ENCODE results near the gene XRN1. TPM values are rescaled to one million over a fixed set of nuclear protein-coding genes. Genes with fewer than 3 reads are reported as not detected.

XRN1 gene, protein sequence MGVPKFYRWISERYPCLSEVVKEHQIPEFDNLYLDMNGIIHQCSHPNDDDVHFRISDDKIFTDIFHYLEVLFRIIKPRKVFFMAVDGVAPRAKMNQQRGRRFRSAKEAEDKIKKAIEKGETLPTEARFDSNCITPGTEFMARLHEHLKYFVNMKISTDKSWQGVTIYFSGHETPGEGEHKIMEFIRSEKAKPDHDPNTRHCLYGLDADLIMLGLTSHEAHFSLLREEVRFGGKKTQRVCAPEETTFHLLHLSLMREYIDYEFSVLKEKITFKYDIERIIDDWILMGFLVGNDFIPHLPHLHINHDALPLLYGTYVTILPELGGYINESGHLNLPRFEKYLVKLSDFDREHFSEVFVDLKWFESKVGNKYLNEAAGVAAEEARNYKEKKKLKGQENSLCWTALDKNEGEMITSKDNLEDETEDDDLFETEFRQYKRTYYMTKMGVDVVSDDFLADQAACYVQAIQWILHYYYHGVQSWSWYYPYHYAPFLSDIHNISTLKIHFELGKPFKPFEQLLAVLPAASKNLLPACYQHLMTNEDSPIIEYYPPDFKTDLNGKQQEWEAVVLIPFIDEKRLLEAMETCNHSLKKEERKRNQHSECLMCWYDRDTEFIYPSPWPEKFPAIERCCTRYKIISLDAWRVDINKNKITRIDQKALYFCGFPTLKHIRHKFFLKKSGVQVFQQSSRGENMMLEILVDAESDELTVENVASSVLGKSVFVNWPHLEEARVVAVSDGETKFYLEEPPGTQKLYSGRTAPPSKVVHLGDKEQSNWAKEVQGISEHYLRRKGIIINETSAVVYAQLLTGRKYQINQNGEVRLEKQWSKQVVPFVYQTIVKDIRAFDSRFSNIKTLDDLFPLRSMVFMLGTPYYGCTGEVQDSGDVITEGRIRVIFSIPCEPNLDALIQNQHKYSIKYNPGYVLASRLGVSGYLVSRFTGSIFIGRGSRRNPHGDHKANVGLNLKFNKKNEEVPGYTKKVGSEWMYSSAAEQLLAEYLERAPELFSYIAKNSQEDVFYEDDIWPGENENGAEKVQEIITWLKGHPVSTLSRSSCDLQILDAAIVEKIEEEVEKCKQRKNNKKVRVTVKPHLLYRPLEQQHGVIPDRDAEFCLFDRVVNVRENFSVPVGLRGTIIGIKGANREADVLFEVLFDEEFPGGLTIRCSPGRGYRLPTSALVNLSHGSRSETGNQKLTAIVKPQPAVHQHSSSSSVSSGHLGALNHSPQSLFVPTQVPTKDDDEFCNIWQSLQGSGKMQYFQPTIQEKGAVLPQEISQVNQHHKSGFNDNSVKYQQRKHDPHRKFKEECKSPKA (N-terminal part only)
- total RNA-seq = 100 to 1,000 TPM in 2 of 5 donors, 10 to 100 TPM in 3; 67.8 to 118 (median 84.0) TPM
- total RNA-seq (2013) = 107 TPM
- 128 to 441 (median 222) reads per million in 29 experiments for total RNA-seq

DNA sequence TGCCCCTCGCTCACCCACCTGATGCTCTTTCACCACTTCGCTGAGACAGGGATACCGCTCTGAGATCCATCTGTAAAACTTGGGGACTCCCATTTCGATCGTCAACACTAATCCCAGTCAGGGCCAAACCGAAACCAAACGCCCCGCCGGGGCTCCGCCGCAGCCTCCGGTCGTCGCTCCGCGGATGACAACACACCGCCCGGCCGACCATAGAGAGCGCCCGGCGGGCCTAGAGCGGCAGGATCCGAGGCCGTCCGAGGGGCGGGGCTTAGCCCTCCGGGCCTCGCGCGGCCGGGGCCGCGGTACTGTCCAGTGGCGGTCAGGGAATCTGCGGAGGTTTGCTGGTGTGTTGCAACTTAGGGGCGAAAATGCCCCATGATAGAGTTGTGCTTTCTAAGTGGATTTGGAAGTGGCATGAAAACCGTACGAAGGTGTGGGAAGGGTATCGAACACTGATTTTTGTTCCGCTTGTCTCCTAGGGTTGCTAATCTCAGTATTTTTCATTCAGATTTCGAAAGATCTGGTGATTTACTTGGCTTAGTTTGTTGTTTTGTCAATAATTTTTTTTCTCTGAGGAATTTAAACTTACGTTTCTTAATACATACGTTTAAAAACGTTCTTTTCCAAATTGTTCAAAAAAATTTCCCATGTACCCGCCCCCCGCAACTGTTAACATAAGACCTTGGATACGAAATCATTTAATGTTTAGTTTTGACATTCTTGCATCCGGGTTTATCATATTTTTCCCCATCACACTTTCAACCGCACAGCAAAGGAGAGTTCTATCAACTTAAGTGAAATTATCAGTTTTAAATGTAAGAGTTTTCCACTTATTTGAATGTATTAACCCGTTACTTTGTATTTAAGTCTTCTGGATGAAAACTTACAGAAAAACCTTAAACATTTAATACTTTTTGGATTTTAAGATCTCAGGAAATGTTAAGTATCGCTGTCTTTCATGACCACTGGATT, at the start of gene XRN1:
XRN1 (minus strand) TSS at position 186 of the 972 bp plus-strand sequence; CDS start at position 93, 93 bp downstream.
- peaks cover 22% of the 10 kb centered on the region for H3K36me3 Mint-ChIP-seq

GRCh38 chr3:142495103-142495502, 47.3 kb upstream of the XRN1 start:
- no CpG with 5 or more reads among the region's 3 CpGs for WGBS (ENCODE audit: insufficient coverage)
- ATAC-seq (replicated peaks in 1 of 4) (no peak), DNase-seq (no peak)
- POLR2A ChIA-PET = no interaction called here
- no peaks in the 10 kb centered on the region for H3K4me1 ChIP-seq (ENCODE audit: control insufficient read depth in 1 of 2, extremely low read depth in 1 of 2, insufficient read depth in 2 of 2, low read length in 2 of 2)
- H3K9me3 ChIP-seq = no peaks in the 10 kb centered on the region
- Mint-ChIP-seq H3K4me1 (no peaks in the 10 kb centered on the region), H3K27me3 (no peaks in the 10 kb centered on the region), H3K36me3 (peaks cover 71% of the 10 kb centered on the region), H3K27ac (no peak overlapping the region), H3K9me3 (no peaks in the 10 kb centered on the region), H3K4me3 (no peak overlapping the region)
- no peak overlapping the region for H3K4me3 ChIP-seq (ENCODE audit: control insufficient read depth in 1 of 2, extremely low read depth in 1 of 2, low read length in 1 of 2)
- CTCF ChIA-PET = no interaction called here
- H3K27me3 ChIP-seq (replicated peaks in 1 of 2; ENCODE audit: control insufficient read depth in 2 of 2, extremely low read depth in 1 of 2, insufficient read depth in 2 of 2, low read length in 1 of 2) = no peaks in the 10 kb centered on the region
- H3K36me3 ChIP-seq (ENCODE audit: control insufficient read depth in 2 of 2, extremely low read depth in 1 of 2, insufficient read depth in 1 of 2, low read length in 1 of 2) = peaks cover 0 to 55% of the 10 kb centered on the region in 2 donors
- no peak overlapping the region for H3K27ac ChIP-seq (ENCODE audit: low read length)

More for the DNA sequence above, at the start of gene XRN1:
- H3K9me3 ChIP-seq = no peaks in the 10 kb centered on the region
- peaks cover 0 to 19% of the 10 kb centered on the region in 2 donors for H3K36me3 ChIP-seq (ENCODE audit: control insufficient read depth in 2 of 2, extremely low read depth in 1 of 2, insufficient read depth in 1 of 2, low read length in 1 of 2)
- no peaks in the 10 kb centered on the region for H3K9me3 Mint-ChIP-seq
- CTCF ChIA-PET = no interaction called here
- peak within 1 kb of the TSS; percentile 99 to 100 (median 99) for H3K4me3 Mint-ChIP-seq
- peaks cover 14 to 15% of the 10 kb centered on the region in 2 experiments for H3K4me1 ChIP-seq (ENCODE audit: control insufficient read depth in 1 of 2, extremely low read depth in 1 of 2, insufficient read depth in 2 of 2, low read length in 2 of 2)
- H3K4me3 ChIP-seq (ENCODE audit: control insufficient read depth in 1 of 2, extremely low read depth in 1 of 2, low read length in 1 of 2) = peak within 1 kb of the TSS; percentile 91 to 100
- H3K27me3 ChIP-seq (replicated peaks in 1 of 2; ENCODE audit: control insufficient read depth in 2 of 2, extremely low read depth in 1 of 2, insufficient read depth in 2 of 2, low read length in 1 of 2) = peaks cover 0 to 3% of the 10 kb centered on the region in 2 experiments
- peaks cover 44 to 52% (median 45%) of the 10 kb centered on the region in 3 donors for H3K4me1 Mint-ChIP-seq
- peak within 1 kb of the TSS; percentile 97 for H3K27ac ChIP-seq (ENCODE audit: low read length)
- POLR2A ChIA-PET = interaction anchor here (1.0 to 1.4 kb wide), 2 partner anchors 130 to 946 kb away, joined by 3 to 5 read pairs; partner anchors contain the start of gene ATR (in 1 of the 2)
- H3K27me3 Mint-ChIP-seq = no peaks in the 10 kb centered on the region
- ATAC-seq (replicated peaks in 1 of 4) (peak; percentile 96 to 98 (median 97)), DNase-seq (peak; percentile 88 to 97 (median 93))
- H3K27ac Mint-ChIP-seq = peak within 1 kb of the TSS; percentile 99
- WGBS (ENCODE audit: insufficient coverage) = 4% methylated on average over 41 of the region's 52 CpGs

- no peak overlapping the region for H3K27ac ChIP-seq (ENCODE audit: low read length)
- DNase-seq (no peak), ATAC-seq (replicated peaks in 1 of 4) (no peak)
- H3K27me3 Mint-ChIP-seq = no peaks in the 10 kb centered on the region
- H3K4me1 ChIP-seq (ENCODE audit: control insufficient read depth in 1 of 2, extremely low read depth in 1 of 2, insufficient read depth in 2 of 2, low read length in 2 of 2) = no peaks in the 10 kb centered on the region
- H3K27ac Mint-ChIP-seq = no peak overlapping the region
- ChIA-PET CTCF (interaction anchor here in 1 of 2 donors (0.6 kb wide), 1 partner anchor 20 kb away, joined by 4 read pairs; no protein-coding TSS in a partner anchor), POLR2A (no interaction called here)
- no peaks in the 10 kb centered on the region for H3K9me3 ChIP-seq
- no peak overlapping the region for H3K4me3 Mint-ChIP-seq
- WGBS (ENCODE audit: insufficient coverage) = 100% methylated on average over 2 of the region's 2 CpGs
- no peak overlapping the region for H3K4me3 ChIP-seq (ENCODE audit: control insufficient read depth in 1 of 2, extremely low read depth in 1 of 2, low read length in 1 of 2)
- H3K9me3 Mint-ChIP-seq = no peaks in the 10 kb centered on the region
- H3K27me3 ChIP-seq (replicated peaks in 1 of 2; ENCODE audit: control insufficient read depth in 2 of 2, extremely low read depth in 1 of 2, insufficient read depth in 2 of 2, low read length in 1 of 2) = no peaks in the 10 kb centered on the region
- H3K36me3 ChIP-seq (ENCODE audit: control insufficient read depth in 2 of 2, extremely low read depth in 1 of 2, insufficient read depth in 1 of 2, low read length in 1 of 2) = peaks cover 0 to 64% of the 10 kb centered on the region in 2 donors
- H3K4me1 Mint-ChIP-seq = no peaks in the 10 kb centered on the region
- H3K36me3 Mint-ChIP-seq = peaks cover 74% of the 10 kb centered on the region
These were observed 44.3 kb upstream of the XRN1 start for GRCh38 chr3:142492184-142492583.

DNA sequence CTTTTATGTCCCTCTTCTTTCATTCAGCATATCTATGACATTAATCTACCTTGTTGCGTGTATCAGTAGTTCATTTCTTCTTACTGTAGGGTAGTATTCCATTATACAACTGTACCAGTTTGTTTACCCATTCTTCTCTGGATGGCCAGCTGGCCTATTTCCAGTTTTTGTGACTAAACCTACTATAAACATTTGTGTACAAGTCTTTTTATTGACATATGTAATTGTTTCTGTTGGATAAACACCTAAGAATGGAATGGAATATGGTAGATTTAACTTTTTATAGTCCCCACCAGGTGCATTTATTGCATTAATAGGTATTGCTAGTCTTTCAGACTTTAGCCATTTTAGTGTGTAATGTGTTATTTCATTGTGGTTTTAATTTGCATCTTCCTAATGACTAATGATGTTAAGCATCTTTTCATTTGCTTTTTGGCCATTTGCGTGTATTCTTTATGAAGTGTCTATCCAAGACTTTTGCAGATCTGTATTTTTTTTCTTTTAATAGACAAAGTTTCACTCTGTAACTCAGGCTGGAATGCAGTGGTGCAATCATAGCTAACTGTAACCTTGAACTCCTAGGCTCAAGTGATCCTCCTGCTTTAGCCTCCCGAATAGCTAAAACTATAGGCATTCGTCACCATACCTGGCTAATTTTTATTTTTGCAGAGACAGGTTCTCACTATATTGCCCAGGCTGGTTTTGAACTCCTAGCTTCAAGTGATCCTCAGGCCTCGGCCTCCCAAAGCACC, 41.9 kb upstream of the XRN1 start:
- Histone ChIP-seq H3K4me1 (ENCODE audit: control insufficient read depth in 1 of 2, extremely low read depth in 1 of 2, insufficient read depth in 2 of 2, low read length in 2 of 2) (no peaks in the 10 kb centered on the region), H3K27ac (ENCODE audit: low read length) (no peak overlapping the region), H3K9me3 (no peaks in the 10 kb centered on the region), H3K27me3 (replicated peaks in 1 of 2; ENCODE audit: control insufficient read depth in 2 of 2, extremely low read depth in 1 of 2, insufficient read depth in 2 of 2, low read length in 1 of 2) (no peaks in the 10 kb centered on the region), H3K36me3 (ENCODE audit: control insufficient read depth in 2 of 2, extremely low read depth in 1 of 2, insufficient read depth in 1 of 2, low read length in 1 of 2) (peaks cover 3 to 68% of the 10 kb centered on the region in 2 donors), H3K4me3 (ENCODE audit: control insufficient read depth in 1 of 2, extremely low read depth in 1 of 2, low read length in 1 of 2) (no peak overlapping the region)
- Mint-ChIP-seq H3K9me3 (no peaks in the 10 kb centered on the region), H3K4me3 (no peak overlapping the region), H3K27me3 (no peaks in the 10 kb centered on the region), H3K36me3 (peaks cover 75% of the 10 kb centered on the region), H3K4me1 (no peaks in the 10 kb centered on the region), H3K27ac (no peak overlapping the region)
- WGBS (ENCODE audit: insufficient coverage) = 100% methylated on average over 3 of the region's 5 CpGs
- DNase-seq (no peak), ATAC-seq (replicated peaks in 1 of 4) (no peak)
- ChIA-PET POLR2A (no interaction called here), CTCF (no interaction called here)

- no CpG with 5 or more reads among the region's 4 CpGs for WGBS (ENCODE audit: insufficient coverage)
- Histone ChIP-seq H3K9me3 (peaks cover 3% of the 10 kb centered on the region), H3K36me3 (ENCODE audit: control insufficient read depth in 2 of 2, extremely low read depth in 1 of 2, insufficient read depth in 1 of 2, low read length in 1 of 2) (peaks cover 3 to 63% of the 10 kb centered on the region in 2 donors), H3K27me3 (replicated peaks in 1 of 2; ENCODE audit: control insufficient read depth in 2 of 2, extremely low read depth in 1 of 2, insufficient read depth in 2 of 2, low read length in 1 of 2) (no peaks in the 10 kb centered on the region), H3K27ac (ENCODE audit: low read length) (no peak overlapping the region), H3K4me1 (ENCODE audit: control insufficient read depth in 1 of 2, extremely low read depth in 1 of 2, insufficient read depth in 2 of 2, low read length in 2 of 2) (no peaks in the 10 kb centered on the region), H3K4me3 (ENCODE audit: control insufficient read depth in 1 of 2, extremely low read depth in 1 of 2, low read length in 1 of 2) (no peak overlapping the region)
- ChIA-PET POLR2A (no interaction called here), CTCF (no interaction called here)
- Mint-ChIP-seq H3K36me3 (peaks cover 73% of the 10 kb centered on the region), H3K4me1 (no peaks in the 10 kb centered on the region), H3K27me3 (no peaks in the 10 kb centered on the region), H3K27ac (no peak overlapping the region), H3K4me3 (no peak overlapping the region), H3K9me3 (peaks cover 0 to 2% (median 0%) of the 10 kb centered on the region in 3 donors)
- no peak for DNase-seq
- no peak for ATAC-seq (replicated peaks in 1 of 4)
These were observed 37.1 kb upstream of the XRN1 start for GRCh38 chr3:142484912-142485435.

Measured in T-cell (primary cell).